Parietal lobe (tissue), 1 donor: ENCODE measurements around the gene UTP25. TPM values are rescaled to one million over a fixed set of nuclear protein-coding genes. Genes with fewer than 3 reads are reported as not detected.

ENCODE experiments used
- total RNA-seq: library from RNA; depleted of rRNA; stranded (reverse); fragments of >200 nt; gene quantifications from one replicate; pipeline ENCODE4 v1.2.3, GENCODE V29; 2014

UTP25 gene
- total RNA-seq: 21.9 TPM

GRCh38 chr1:209827384-209828262 lies at the start of gene UTP25:
Gene UTP25 (plus strand): TSS chr1:209827972. CDS start chr1:209828064, 92 bp downstream.

GRCh38 chr1:209784265-209785169 lies 43.3 kb upstream of the UTP25 start, which contains the start of gene C1orf74:
Gene C1orf74 (minus strand): TSS chr1:209784559. CDS start chr1:209783634, 925 bp downstream.

GRCh38 chr1:209805875-209806760 lies 21.7 kb upstream of the UTP25 start, which contains the start of gene IRF6:
Gene IRF6 (minus strand): TSS chr1:209806142. CDS start chr1:209801413, 4,729 bp downstream.

Other genes starting within 250 kb of the UTP25 start
- gene CAMK1G, start 244.3 kb upstream of the UTP25 start, total RNA-seq: 2.8 TPM
- gene LAMB3, start 175.5 kb upstream of the UTP25 start, total RNA-seq: 1.3 TPM
- 2.2 TPM for gene G0S2, start 152.6 kb upstream of the UTP25 start, total RNA-seq
- gene HSD11B1, start 123.1 kb upstream of the UTP25 start, total RNA-seq: not detected
- gene TRAF3IP3, start 71.9 kb upstream of the UTP25 start, total RNA-seq: not detected
- gene C1orf74, start 43.4 kb upstream of the UTP25 start, total RNA-seq: 2.2 TPM
- not detected for gene IRF6, start 21.8 kb upstream of the UTP25 start, total RNA-seq
- gene SYT14, start 110.2 kb downstream of the UTP25 start, total RNA-seq: 75.1 TPM